Fibroblast of pulmonary artery (primary cell): Measurements from ENCODE around the gene IHH.

ENCODE experiments used
- DNase-seq: peaks from one replicate; pipeline ENCODE4 v3.0.0-alpha.2; 2010; ENCODE audit warnings: low read depth
- H3K4me3 ChIP-seq: replicated peaks from 2 replicates; pipeline ENCODE4 v1.5.1; 2011; ENCODE audit warnings: low read depth, mild to moderate bottlenecking, control low read depth, low read length, moderate library complexity
- TF ChIP-seq, protein P1 (sequence below): IDR thresholded peaks from 2 replicates; pipeline ENCODE4 v1.5.1; 2011; ENCODE audit warnings: mild to moderate bottlenecking, control low read depth, low read length, inconsistent platforms; ENCODE audit errors: missing control alignments

The IHH gene

DNA sequence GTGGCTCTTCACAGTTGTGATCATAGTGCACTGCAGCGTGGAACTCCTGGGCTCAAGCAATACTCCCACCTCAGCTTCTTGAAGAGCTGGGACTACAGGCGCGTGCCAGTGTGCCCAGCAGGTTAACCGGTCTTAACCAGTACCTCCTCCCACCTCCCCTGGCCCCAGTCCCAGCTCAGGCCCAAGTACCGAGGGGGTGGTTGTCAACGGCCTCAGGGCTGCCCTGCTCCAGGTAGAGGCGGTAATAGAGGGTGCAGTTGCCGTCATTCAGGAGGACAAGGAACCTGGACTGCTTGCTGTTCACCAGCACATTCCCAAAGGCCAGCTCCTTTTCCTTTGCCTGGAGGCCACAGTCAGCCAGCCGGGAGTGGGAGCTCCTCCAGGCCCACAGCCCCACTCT lies 39.1 kb downstream of the IHH start:
- no peak for DNase-seq
- no peak overlapping the region for H3K4me3 ChIP-seq
- TF ChIP-seq, protein P1, sequence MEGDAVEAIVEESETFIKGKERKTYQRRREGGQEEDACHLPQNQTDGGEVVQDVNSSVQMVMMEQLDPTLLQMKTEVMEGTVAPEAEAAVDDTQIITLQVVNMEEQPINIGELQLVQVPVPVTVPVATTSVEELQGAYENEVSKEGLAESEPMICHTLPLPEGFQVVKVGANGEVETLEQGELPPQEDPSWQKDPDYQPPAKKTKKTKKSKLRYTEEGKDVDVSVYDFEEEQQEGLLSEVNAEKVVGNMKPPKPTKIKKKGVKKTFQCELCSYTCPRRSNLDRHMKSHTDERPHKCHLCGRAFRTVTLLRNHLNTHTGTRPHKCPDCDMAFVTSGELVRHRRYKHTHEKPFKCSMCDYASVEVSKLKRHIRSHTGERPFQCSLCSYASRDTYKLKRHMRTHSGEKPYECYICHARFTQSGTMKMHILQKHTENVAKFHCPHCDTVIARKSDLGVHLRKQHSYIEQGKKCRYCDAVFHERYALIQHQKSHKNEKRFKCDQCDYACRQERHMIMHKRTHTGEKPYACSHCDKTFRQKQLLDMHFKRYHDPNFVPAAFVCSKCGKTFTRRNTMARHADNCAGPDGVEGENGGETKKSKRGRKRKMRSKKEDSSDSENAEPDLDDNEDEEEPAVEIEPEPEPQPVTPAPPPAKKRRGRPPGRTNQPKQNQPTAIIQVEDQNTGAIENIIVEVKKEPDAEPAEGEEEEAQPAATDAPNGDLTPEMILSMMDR = no peak

DNA sequence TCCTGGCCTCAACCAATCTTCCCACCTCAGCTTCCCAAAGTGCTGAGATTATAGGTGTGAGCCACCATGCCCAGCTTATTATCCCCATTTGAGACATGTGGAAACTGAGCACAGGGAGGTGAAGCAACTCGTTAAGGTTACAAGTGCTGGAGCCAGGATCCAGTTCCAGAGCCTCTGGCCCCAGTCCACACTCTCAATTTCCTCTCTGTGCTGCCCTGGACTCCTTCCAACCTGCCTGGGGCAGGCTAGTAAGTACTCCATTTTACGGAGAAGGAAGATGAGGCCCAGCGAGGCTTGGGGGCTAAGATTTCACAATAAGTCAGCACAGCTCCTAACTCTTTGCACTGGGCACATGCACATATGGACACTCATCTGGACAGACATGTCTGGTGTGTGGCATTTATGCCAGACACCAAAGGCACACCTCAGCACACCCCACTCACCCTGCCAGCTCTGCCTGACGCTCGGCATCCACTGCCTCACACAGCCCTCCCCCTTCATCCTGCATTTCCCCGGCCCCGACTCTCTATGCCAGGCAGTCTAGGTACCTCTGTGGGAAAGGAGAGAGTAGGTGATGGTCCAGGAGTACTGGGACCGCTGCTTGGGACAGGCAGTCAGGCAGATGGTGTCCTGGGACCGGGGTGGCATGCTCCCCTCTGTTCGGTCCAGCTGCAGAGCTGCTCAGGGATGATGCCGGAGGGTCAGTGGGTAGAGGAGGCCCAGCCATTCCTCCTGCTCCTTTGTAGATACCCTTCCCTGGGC lies 39.9 kb downstream of the IHH start:
- DNase-seq = peak; percentile 30
- TF ChIP-seq, protein P1 = no peak
- H3K4me3 ChIP-seq = no peak overlapping the region

DNA sequence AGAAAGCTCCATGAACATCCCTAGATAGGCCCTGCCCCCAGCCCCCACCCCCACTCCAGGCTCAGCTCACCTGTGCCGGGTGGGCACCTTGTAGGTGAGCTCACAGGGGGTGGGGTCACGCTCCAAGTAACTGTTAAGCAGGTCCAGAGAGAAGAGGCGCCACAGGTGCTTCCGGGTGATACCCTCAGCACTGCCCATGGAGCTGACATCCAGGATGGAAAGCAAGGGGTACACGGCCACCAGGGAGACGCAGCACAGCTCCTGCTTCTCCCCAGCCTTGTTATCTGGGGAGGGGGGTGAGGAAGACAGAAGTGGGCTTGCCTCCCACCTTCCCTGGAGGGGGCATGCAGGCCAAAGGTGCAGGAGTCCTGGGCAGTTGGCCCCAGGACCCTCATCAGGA lies 41.3 kb downstream of the IHH start:
- H3K4me3 ChIP-seq = no peak overlapping the region
- TF ChIP-seq, protein P1 = no peak
- DNase-seq = no peak

DNA sequence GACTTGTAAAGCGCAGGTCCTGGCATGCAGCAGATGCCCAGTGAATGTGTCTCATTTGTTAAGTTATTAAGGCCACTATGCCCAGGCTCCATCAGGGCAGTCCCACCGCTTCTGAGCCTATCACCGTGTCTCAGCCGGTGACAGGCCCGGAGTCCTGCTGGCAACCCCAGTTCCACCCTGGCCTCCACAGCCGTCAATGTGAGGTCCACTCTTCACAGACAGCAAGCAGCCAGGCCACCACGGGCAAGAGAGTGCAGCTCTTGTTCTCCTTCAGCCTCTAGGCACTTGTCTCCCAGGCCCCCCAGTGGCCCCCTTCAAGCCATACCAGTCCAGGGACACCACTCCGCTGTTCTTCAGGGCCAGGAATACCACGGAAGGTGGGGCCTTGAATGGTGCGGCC lies 42.0 kb downstream of the IHH start:
- DNase-seq = no peak
- no peak overlapping the region for H3K4me3 ChIP-seq
- TF ChIP-seq, protein P1 = no peak

DNA sequence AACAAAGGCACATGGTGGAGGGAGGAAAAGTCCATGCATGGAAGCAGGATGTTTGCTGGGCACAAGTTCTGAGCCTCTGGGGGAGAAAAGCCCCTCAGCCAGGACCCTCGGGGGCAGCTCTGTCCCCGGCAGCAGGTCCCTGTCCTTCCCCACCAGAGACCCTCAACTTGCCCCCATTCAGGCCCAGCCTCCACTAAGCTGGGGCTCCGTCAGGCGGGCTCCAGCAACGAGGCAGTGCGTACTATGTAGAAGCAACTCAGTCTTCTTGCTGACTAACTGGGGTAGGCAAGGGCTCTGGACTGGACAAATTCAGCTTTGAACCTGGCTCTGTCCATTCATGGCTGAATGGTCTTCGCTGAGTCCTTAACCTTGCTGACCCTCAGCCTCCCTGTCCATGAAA lies 42.4 kb downstream of the IHH start:
- no peak overlapping the region for H3K4me3 ChIP-seq
- no peak for DNase-seq
- TF ChIP-seq, protein P1 = no peak

DNA sequence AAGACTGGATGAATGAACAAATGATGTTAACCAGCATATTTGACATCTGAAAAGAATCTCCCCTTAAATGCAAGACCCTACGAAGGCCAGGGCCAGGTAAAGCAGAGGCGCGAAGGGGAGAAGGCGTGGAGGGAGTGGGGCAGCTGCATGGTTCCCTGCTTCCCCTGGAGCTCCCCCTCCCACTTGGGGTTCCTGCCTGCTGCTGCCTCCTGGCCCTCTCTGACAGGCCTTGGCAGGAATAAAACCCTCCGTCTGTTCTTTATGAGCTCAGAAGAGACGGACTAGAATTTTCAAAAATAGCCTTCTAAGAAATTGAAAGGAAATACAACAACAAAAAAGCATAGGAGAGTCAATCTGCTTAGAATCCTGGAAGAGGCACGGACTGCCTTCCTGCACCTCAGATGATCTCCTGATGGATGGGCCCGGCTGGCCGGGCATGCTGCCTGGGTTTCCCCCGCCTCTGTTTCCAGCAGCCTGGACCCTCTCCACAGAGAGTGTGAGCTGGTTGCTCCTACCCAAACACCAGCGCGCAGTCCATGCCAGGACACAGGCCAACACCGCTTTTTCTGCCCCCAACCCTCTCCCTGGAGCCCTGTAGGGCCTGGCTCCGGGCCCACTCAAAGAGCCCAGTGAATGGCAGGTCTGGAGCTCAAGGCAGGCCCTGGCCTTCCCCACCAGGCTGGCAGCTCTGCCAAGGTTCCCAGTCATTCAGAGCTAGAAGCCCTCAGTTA lies 43.4 kb downstream of the IHH start:
- TF ChIP-seq, protein P1 = no peak

More for the DNA sequence above, 43.4 kb downstream of the IHH start:
- H3K4me3 ChIP-seq = no peak overlapping the region
- DNase-seq = no peak
